HepG2 (cell line): ENCODE data around the gene TPTE2. TPM values are rescaled to one million over a fixed set of nuclear protein-coding genes. Genes with fewer than 3 reads are reported as not detected.

Experiments
- BRD4 ChIP-seq: sonication (generic); formaldehyde crosslinking; IDR thresholded peaks from 2 replicates; pipeline ENCODE4 v1.4.0; 2020; ENCODE audit warnings: missing genetic modification reagents
- DBP ChIP-seq: sonication (generic); formaldehyde crosslinking; IDR thresholded peaks from 2 replicates; pipeline ENCODE4 v1.4.0; 2020; ENCODE audit warnings: missing genetic modification reagents; ENCODE audit errors: not compliant biosample characterization
- HOXA3 ChIP-seq: sonication (generic); formaldehyde crosslinking; IDR thresholded peaks from 2 replicates; pipeline ENCODE4 v1.5.0; 2020; ENCODE audit warnings: missing genetic modification reagents
- HOXA5 ChIP-seq: sonication (generic); formaldehyde crosslinking; IDR thresholded peaks from 2 replicates; pipeline ENCODE4 v1.4.0; 2020; ENCODE audit warnings: missing genetic modification reagents
- JUNB ChIP-seq: sonication (generic); formaldehyde crosslinking; IDR thresholded peaks from 2 replicates; pipeline ENCODE4 v1.8.0; 2022; ENCODE audit warnings: missing genetic modification reagents, mild to moderate bottlenecking, borderline replicate concordance
- MXD1 ChIP-seq: sonication (generic); formaldehyde crosslinking; IDR thresholded peaks from 2 replicates; pipeline ENCODE4 v1.4.0; 2020; ENCODE audit warnings: mild to moderate bottlenecking, missing genetic modification reagents
- PRPF4 ChIP-seq: fragments of 200-400 bp; formaldehyde crosslinking; IDR thresholded peaks from 2 replicates; pipeline ENCODE4 v1.6.1; 2016; ENCODE audit warnings: low read length, low read depth; ENCODE audit not compliant: poor library complexity, severe bottlenecking
- SOX5 ChIP-seq: IDR thresholded peaks from 2 replicates; pipeline ENCODE4 v1.6.1; 2016; ENCODE audit warnings: borderline replicate concordance
- STAT5B ChIP-seq: sonication (generic); formaldehyde crosslinking; IDR thresholded peaks from 2 replicates; pipeline ENCODE4 v1.4.0; 2020; ENCODE audit warnings: missing genetic modification reagents
- U2AF2 ChIP-seq: fragments of 200-400 bp; formaldehyde crosslinking; IDR thresholded peaks from 2 replicates; pipeline ENCODE4 v1.6.1; 2017; ENCODE audit warnings: low read depth, mild to moderate bottlenecking, low read length
- WIZ ChIP-seq: sonication (generic); formaldehyde crosslinking; IDR thresholded peaks from 2 replicates; pipeline ENCODE4 v1.5.1; 2020; ENCODE audit warnings: mild to moderate bottlenecking, missing genetic modification reagents
- ZBTB39 ChIP-seq: sonication (generic); formaldehyde crosslinking; IDR thresholded peaks from 2 replicates; pipeline ENCODE4 v1.5.0; 2020; ENCODE audit warnings: missing genetic modification reagents
- ZBTB42 ChIP-seq: sonication (generic); formaldehyde crosslinking; IDR thresholded peaks from 2 replicates; pipeline ENCODE4 v1.5.0; 2020; ENCODE audit warnings: mild to moderate bottlenecking, missing genetic modification reagents
- ZBTB43 ChIP-seq: sonication (generic); formaldehyde crosslinking; conservative IDR thresholded peaks from 2 replicates; pipeline ENCODE4 v1.4.0; 2020; ENCODE audit warnings: missing genetic modification reagents
- ZNF10 ChIP-seq: sonication (generic); formaldehyde crosslinking; IDR thresholded peaks from 2 replicates; pipeline ENCODE4 v1.4.0; 2020; ENCODE audit warnings: mild to moderate bottlenecking, low read depth, missing genetic modification reagents, borderline replicate concordance
- ZNF205 ChIP-seq: IDR thresholded peaks from 2 replicates; pipeline ENCODE4 v1.6.1; 2018; ENCODE audit warnings: missing biosample characterization, missing genetic modification reagents
- ZNF335 ChIP-seq: sonication (generic); formaldehyde crosslinking; IDR thresholded peaks from 2 replicates; pipeline ENCODE4 v1.4.0; 2020; ENCODE audit warnings: missing genetic modification reagents
- ZNF367 ChIP-seq: sonication (generic); formaldehyde crosslinking; IDR thresholded peaks from 2 replicates; pipeline ENCODE4 v1.4.0; 2020; ENCODE audit warnings: missing genetic modification reagents, borderline replicate concordance
- ZNF530 ChIP-seq: sonication (generic); formaldehyde crosslinking; IDR thresholded peaks from 2 replicates; pipeline ENCODE4 v1.5.0; 2020; ENCODE audit warnings: low read depth, mild to moderate bottlenecking, missing genetic modification reagents
- ZNF788 ChIP-seq: sonication (generic); formaldehyde crosslinking; IDR thresholded peaks from 2 replicates; pipeline ENCODE4 v1.5.0; 2020; ENCODE audit warnings: mild to moderate bottlenecking, missing genetic modification reagents, borderline replicate concordance
- ZSCAN20 ChIP-seq: sonication (generic); formaldehyde crosslinking; IDR thresholded peaks from 2 replicates; pipeline ENCODE4 v1.4.0; 2020; ENCODE audit warnings: missing genetic modification reagents, mild to moderate bottlenecking, borderline replicate concordance
- ZXDC ChIP-seq: sonication (generic); formaldehyde crosslinking; IDR thresholded peaks from 2 replicates; pipeline ENCODE4 v1.5.0; 2020; ENCODE audit warnings: mild to moderate bottlenecking, missing genetic modification reagents
- polyA plus RNA-seq, 8 experiments: library from polyadenylated mRNA; depleted of rRNA in 3 of 8; stranded (reverse) in 7 of 8; unstranded in 1 of 8; fragments of >200 nt; fragmentation: Illumina TruSeq in 4 of 8; extraction: Trizol in 4 of 8; gene quantifications; 2 replicates each; pipeline versions ENCODE4 v1.2.1 to v1.2.3, GENCODE V29; 2011 to 2016; ENCODE audit warnings: low read depth in 4 of 8, missing spikeins in 1 of 8, mixed read lengths in 1 of 8; ENCODE audit not compliant: insufficient read depth in 1 of 8
- total RNA-seq, 5 experiments: library from RNA; depleted of rRNA; stranded (reverse); fragments of >200 nt; fragmentation: Illumina TruSeq; extraction: Trizol; gene quantifications; 2 replicates each; pipeline ENCODE4 v1.2.3, GENCODE V29; 2016; ENCODE audit warnings: low read depth in 1 of 5

Gene TPTE2
- total and polyA plus RNA-seq, 2 of the 13 experiments (the other 11 are each of a cell fraction or from before 2014, with no cell fraction given): 0.07 TPM; not detected in 1

GRCh38 chr13:19596960-19597361 is 35.6 kb upstream of the TPTE2 start (continued):
- no peak for TF ChIP-seq DBP (CRISPR knock-in tag)
- TF ChIP-seq MXD1 (CRISPR knock-in tag): no peak
- no peak for TF ChIP-seq ZXDC (CRISPR knock-in tag)
- TF ChIP-seq HOXA5: no peak; the same call in 1 of the 2 replicates
- 0 out of 2 replicates have a peak, but pooled peaks have one; percentile 38 for TF ChIP-seq ZNF335 (CRISPR knock-in tag)
- TF ChIP-seq ZBTB43 (CRISPR knock-in tag): peak; percentile 62; the same call in 1 of the 2 replicates
- no peak for TF ChIP-seq ZSCAN20 (CRISPR knock-in tag)
- TF ChIP-seq ZBTB39 (CRISPR knock-in tag): no peak
- no peak for TF ChIP-seq STAT5B
- no peak for TF ChIP-seq ZBTB42 (CRISPR knock-in tag)
- TF ChIP-seq PRPF4: no peak
- peak; percentile 92 for TF ChIP-seq SOX5 (CRISPR knock-in tag)
- 0 out of 2 replicates have a peak, but pooled peaks have one; percentile 49 for TF ChIP-seq WIZ (CRISPR knock-in tag)
- TF ChIP-seq U2AF2: no peak
- TF ChIP-seq ZNF205: peak; percentile 67; the same call in 1 of the 2 replicates
- no peak for TF ChIP-seq ZNF367 (CRISPR knock-in tag)
- no peak for TF ChIP-seq BRD4 (CRISPR knock-in tag)
- peak; percentile 72; the same call in 1 of the 2 replicates for TF ChIP-seq ZNF788
- peak; percentile 87 for TF ChIP-seq HOXA3
- TF ChIP-seq ZNF10 (CRISPR knock-in tag): no peak
- peak; percentile 99 for TF ChIP-seq JUNB
- TF ChIP-seq ZNF530 (CRISPR knock-in tag): no peak
